Tibial nerve (tissue), 4 donors: Measurements from ENCODE around the gene OPRD1.

ENCODE experiments used
- CTCF ChIP-seq, 5 experiments: fragments of 200-600 bp in 3 of 5; fragments of 450-650 bp in 2 of 5; sonication (generic) in 3 of 5; IDR thresholded peaks; one replicate each; pipeline ENCODE4 v1.5.1; 2016 to 2019; ENCODE audit warnings: antibody characterized with exemption in 5 of 5, mild to moderate bottlenecking in 3 of 5, moderate library complexity in 2 of 5
- EP300 ChIP-seq, 2 donors: sonication (generic); formaldehyde crosslinking; IDR thresholded peaks; one replicate each; pipeline ENCODE4 v1.6.1; 2017; ENCODE audit warnings: antibody characterized with exemption in 2 of 2, mild to moderate bottlenecking in 1 of 2
- POLR2A ChIP-seq, 2 donors: fragments of 450-650 bp; IDR thresholded peaks; one replicate each; pipeline ENCODE4 v1.6.1; 2017; ENCODE audit warnings: antibody characterized with exemption in 2 of 2, mild to moderate bottlenecking in 2 of 2, moderate library complexity in 2 of 2

- no peak for TF ChIP-seq POLR2A (IDR thresholded peaks at IDR 0.05)
- no peak for TF ChIP-seq CTCF (IDR thresholded peaks at IDR 0.05)
- TF ChIP-seq EP300 (IDR thresholded peaks at IDR 0.05) = no peak
Observed at GRCh38 chr1:28883242-28883616, 71.3 kb downstream of the OPRD1 start.
